Testis (tissue), 3 donors: Measurements from ENCODE around the gene KCNH5. TPM values are rescaled to one million over a fixed set of nuclear protein-coding genes. Genes with fewer than 3 reads are reported as not detected.
"Not testable (repeated sequence)": the region's sequence is repeated elsewhere in the genome, so short reads cannot be mapped to it uniquely, and the experiment has no call there.

ENCODE experiments used
- DNase-seq: peaks from one replicate; pipeline ENCODE4 v3.0.0-alpha.2; 2019
- H3K27ac ChIP-seq, 2 donors: fragments of 200-600 bp; sonication (generic); one replicate each; pipeline ENCODE4 v1.5.1; 2019
- H3K27me3 ChIP-seq: fragments of 200-600 bp; sonication (generic); one replicate; pipeline ENCODE4 v1.5.1; 2019
- H3K36me3 ChIP-seq: fragments of 200-600 bp; sonication (generic); one replicate; pipeline ENCODE4 v1.5.1; 2017; ENCODE audit warnings: low read depth; ENCODE audit errors: missing control alignments
- H3K4me1 ChIP-seq: fragments of 200-600 bp; sonication (generic); one replicate; pipeline ENCODE4 v1.5.1; 2019
- H3K4me3 ChIP-seq, 2 donors: fragments of 200-600 bp; sonication (generic); one replicate each; pipeline ENCODE4 v1.5.1; 2017 to 2019
- H3K9me3 ChIP-seq: fragments of 200-600 bp; sonication (generic); one replicate; pipeline ENCODE4 v1.5.1; 2017
- POLR2A ChIP-seq: fragments of 450-650 bp; IDR thresholded peaks from one replicate; pipeline ENCODE4 v1.6.1; 2017; ENCODE audit warnings: antibody characterized with exemption, mild to moderate bottlenecking, moderate library complexity
- WGBS, 2 donors: methylation state at CpG; one replicate each; pipeline ENCODE4 v1.1.5; 2018; 5-methylcytosine and 5-hydroxymethylcytosine counted together
- intact Hi-C: fragments of 100-400 bp; cut with DNase I; formaldehyde crosslinking; loops from one replicate; pipeline ENCODE4 v1.15.1; 2023; ENCODE audit warnings: low total_unique reads
- polyA plus RNA-seq: library from polyadenylated mRNA; stranded (reverse); fragments of 350-450 nt; fragmentation: Illumina TruSeq; extraction: RNeasy Lipid Tissue Mini Kit (QIAGEN cat#74804); gene quantifications from one replicate; pipeline ENCODE4 v1.2.3, GENCODE V29; 2014; ENCODE audit warnings: low read depth, low replicate concordance; ENCODE audit not compliant: insufficient read depth
- total RNA-seq, 2 donors: library from RNA; depleted of rRNA; stranded (reverse); fragments of >200 nt; gene quantifications; one replicate each; pipeline ENCODE4 v1.2.3, GENCODE V29; 2016
- TF ChIP-seq, protein P1 (sequence below), 3 experiments: fragments of 450-650 bp in 2 of 3; fragments of 200-600 bp in 1 of 3; sonication (generic) in 1 of 3; IDR thresholded peaks; one replicate each; pipeline ENCODE4 v1.5.1; 2016 to 2019; ENCODE audit warnings: antibody characterized with exemption in 3 of 3, mild to moderate bottlenecking in 2 of 3, moderate library complexity in 1 of 3

The KCNH5 gene
- total and polyA plus RNA-seq, 3 donors from 2014 or later, result 0.53 to 1.7 (median 0.93) TPM

GRCh38 chr14:62882967-62883366, 162.3 kb downstream of the KCNH5 start:
- H3K27me3 ChIP-seq, result no peaks in the 10 kb centered on the region
- intact Hi-C loops, result no loop called here

GRCh38 chr14:62866376-62866775, 178.9 kb downstream of the KCNH5 start:
- no peak for DNase-seq
- Histone ChIP-seq H3K27me3 (no peaks in the 10 kb centered on the region), H3K4me1 (no peaks in the 10 kb centered on the region), H3K9me3 (no peaks in the 10 kb centered on the region), H3K36me3 (no peaks in the 10 kb centered on the region), H3K27ac (no peak overlapping the region), H3K4me3 (no peak overlapping the region)
- no peak for TF ChIP-seq POLR2A
- TF ChIP-seq, protein P1, sequence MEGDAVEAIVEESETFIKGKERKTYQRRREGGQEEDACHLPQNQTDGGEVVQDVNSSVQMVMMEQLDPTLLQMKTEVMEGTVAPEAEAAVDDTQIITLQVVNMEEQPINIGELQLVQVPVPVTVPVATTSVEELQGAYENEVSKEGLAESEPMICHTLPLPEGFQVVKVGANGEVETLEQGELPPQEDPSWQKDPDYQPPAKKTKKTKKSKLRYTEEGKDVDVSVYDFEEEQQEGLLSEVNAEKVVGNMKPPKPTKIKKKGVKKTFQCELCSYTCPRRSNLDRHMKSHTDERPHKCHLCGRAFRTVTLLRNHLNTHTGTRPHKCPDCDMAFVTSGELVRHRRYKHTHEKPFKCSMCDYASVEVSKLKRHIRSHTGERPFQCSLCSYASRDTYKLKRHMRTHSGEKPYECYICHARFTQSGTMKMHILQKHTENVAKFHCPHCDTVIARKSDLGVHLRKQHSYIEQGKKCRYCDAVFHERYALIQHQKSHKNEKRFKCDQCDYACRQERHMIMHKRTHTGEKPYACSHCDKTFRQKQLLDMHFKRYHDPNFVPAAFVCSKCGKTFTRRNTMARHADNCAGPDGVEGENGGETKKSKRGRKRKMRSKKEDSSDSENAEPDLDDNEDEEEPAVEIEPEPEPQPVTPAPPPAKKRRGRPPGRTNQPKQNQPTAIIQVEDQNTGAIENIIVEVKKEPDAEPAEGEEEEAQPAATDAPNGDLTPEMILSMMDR (IDR thresholded peaks at IDR 0.05), result no peak
- WGBS, 2 donors, result 86 to 96% methylated on average over 1 of the region's 1 CpG
- intact Hi-C loops, result no loop called here

More at GRCh38 chr14:62882967-62883366, 162.3 kb downstream of the KCNH5 start:
- Histone ChIP-seq H3K4me3 (no peak overlapping the region), H3K4me1 (no peaks in the 10 kb centered on the region), H3K9me3 (no peaks in the 10 kb centered on the region), H3K36me3 (no peaks in the 10 kb centered on the region), H3K27ac (no peak overlapping the region)
- DNase-seq, result no peak
- TF ChIP-seq POLR2A, result no peak
- 77 to 81% methylated on average over 2 of the region's 2 CpGs for WGBS, 2 donors

GRCh38 chr14:62864588-62864987, 180.7 kb downstream of the KCNH5 start:
- Histone ChIP-seq H3K4me3 (no peak overlapping the region), H3K4me1 (no peaks in the 10 kb centered on the region), H3K27me3 (no peaks in the 10 kb centered on the region), H3K27ac (no peak overlapping the region), H3K9me3 (no peaks in the 10 kb centered on the region), H3K36me3 (no peaks in the 10 kb centered on the region)
- no peak for DNase-seq
- intact Hi-C loops, result no loop called here
- TF ChIP-seq, protein P1 (IDR thresholded peaks at IDR 0.05), result no peak
- TF ChIP-seq POLR2A, result no peak

GRCh38 chr14:62858011-62858410, 187.2 kb downstream of the KCNH5 start:
- H3K4me1 ChIP-seq, H3K9me3 ChIP-seq, intact Hi-C loops, H3K36me3 ChIP-seq, H3K27ac ChIP-seq, H3K27me3 ChIP-seq, DNase-seq, H3K4me3 ChIP-seq: not testable (repeated sequence)
- WGBS, 2 donors, result 70 to 75% methylated on average over 2 of the region's 2 CpGs

GRCh38 chr14:62854951-62855350, 190.3 kb downstream of the KCNH5 start:
- intact Hi-C loops, result no loop called here
- DNase-seq, result no peak

DNA sequence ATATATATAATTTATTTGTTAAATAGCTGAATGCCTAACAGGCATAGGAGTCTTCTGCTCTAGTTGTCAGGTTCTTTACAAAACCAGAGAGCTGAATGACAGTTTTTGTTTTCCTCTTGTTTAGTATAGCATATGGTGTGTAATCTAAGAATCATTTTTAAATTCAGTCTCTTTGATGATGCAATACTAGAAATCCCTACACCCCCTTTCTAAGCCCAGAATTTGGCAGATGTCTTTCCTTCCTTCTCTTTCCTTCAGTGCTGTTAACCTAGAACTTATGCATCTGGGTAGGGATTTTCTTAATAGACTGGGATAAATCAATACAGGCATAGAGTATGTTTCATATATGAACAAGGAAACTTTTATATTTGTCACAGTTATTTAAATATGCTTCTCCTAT, 198.1 kb downstream of the KCNH5 start:
- TF ChIP-seq, protein P1 (IDR thresholded peaks at IDR 0.05), result no peak
- TF ChIP-seq POLR2A, result no peak
- Histone ChIP-seq H3K27ac (no peak overlapping the region), H3K27me3 (no peaks in the 10 kb centered on the region), H3K36me3 (no peaks in the 10 kb centered on the region), H3K4me1 (no peaks in the 10 kb centered on the region), H3K9me3 (no peaks in the 10 kb centered on the region), H3K4me3 (no peak overlapping the region)
- intact Hi-C loops, result no loop called here
- DNase-seq, result no peak

More at GRCh38 chr14:62854951-62855350, 190.3 kb downstream of the KCNH5 start:
- H3K4me1 ChIP-seq, result no peaks in the 10 kb centered on the region
- 80% methylated on average over 4 of the region's 4 CpGs for WGBS, 2 donors
- no peak overlapping the region for H3K4me3 ChIP-seq
- no peaks in the 10 kb centered on the region for H3K36me3 ChIP-seq
- TF ChIP-seq, protein P1 (IDR thresholded peaks at IDR 0.05), result no peak
- TF ChIP-seq POLR2A, result no peak
- H3K9me3 ChIP-seq, result no peaks in the 10 kb centered on the region
- no peak overlapping the region for H3K27ac ChIP-seq
- no peaks in the 10 kb centered on the region for H3K27me3 ChIP-seq
